Measurements from ENCODE around the gene BAG3. TPM values are rescaled to one million over a fixed set of nuclear protein-coding genes. Genes with fewer than 3 reads are reported as not detected.

The BAG3 gene
- total and polyA plus RNA-seq, 2 donors from 2014 or later: 42.0 to 54.9 TPM

DNA sequence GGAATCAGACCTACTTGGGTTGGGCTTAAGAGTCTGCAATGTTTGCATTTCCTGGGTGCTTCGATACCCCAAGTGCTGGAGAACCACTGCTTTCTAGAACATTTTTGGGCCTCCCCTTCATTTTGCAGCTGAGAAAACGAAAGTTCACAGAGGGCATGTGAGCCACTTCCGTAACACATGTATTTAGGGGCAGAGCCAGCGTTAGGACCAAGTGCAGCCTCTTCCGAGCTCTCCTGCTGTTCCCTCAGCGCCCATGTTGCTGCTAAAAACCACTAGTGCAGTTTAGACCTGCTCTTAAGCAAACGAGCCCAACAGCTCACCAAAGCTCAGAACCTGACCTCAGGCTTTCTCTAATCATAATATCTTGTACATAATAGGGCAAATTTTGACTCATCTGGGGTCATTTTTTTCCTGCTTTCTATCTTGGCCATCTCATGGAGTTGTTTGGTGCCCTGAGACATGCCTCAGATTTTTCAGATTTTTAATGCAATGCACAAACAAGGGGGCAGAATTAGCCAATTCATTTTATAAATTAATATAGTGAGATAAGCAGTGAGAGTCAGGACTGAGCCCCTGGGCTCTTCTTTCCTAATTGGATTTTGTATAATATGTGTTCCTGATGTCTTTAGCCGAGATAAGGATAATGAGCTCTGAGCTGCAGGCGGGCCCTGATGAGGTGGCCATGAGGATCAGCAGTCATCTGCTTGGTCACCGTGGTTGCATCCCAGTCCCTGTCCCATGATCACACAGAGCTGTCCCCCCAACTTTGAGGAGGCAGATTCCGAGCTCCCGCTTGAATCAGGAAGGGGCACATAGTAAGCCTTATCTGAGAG lies 12.9 kb downstream of the BAG3 start:
- TF ChIP-seq, protein P1, sequence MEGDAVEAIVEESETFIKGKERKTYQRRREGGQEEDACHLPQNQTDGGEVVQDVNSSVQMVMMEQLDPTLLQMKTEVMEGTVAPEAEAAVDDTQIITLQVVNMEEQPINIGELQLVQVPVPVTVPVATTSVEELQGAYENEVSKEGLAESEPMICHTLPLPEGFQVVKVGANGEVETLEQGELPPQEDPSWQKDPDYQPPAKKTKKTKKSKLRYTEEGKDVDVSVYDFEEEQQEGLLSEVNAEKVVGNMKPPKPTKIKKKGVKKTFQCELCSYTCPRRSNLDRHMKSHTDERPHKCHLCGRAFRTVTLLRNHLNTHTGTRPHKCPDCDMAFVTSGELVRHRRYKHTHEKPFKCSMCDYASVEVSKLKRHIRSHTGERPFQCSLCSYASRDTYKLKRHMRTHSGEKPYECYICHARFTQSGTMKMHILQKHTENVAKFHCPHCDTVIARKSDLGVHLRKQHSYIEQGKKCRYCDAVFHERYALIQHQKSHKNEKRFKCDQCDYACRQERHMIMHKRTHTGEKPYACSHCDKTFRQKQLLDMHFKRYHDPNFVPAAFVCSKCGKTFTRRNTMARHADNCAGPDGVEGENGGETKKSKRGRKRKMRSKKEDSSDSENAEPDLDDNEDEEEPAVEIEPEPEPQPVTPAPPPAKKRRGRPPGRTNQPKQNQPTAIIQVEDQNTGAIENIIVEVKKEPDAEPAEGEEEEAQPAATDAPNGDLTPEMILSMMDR (IDR thresholded peaks at IDR 0.05; ENCODE audit: borderline replicate concordance, extremely low read depth, insufficient read depth): no peak
- Histone ChIP-seq H3K27me3 (ENCODE audit: control insufficient read depth, insufficient read depth, low read length) (no peaks in the 10 kb centered on the region), H3K27ac (ENCODE audit: low read depth in 2 of 2, low read length in 2 of 2) (peak overlapping the region; percentile 53 to 71), H3K9me3 (ENCODE audit: control insufficient read depth in 2 of 3, insufficient read depth in 1 of 3, low read length in 3 of 3) (no peaks in the 10 kb centered on the region), H3K4me3 (ENCODE audit: low read length in 3 of 3) (peak overlapping the region in 1 of 3 donors; percentile 7), H3K36me3 (ENCODE audit: control insufficient read depth in 2 of 3, insufficient read depth in 3 of 3, low read length in 3 of 3) (no peaks in the 10 kb centered on the region), H3K9ac (ENCODE audit: low read length in 3 of 3) (no peak overlapping the region), H3K4me1 (ENCODE audit: control insufficient read depth in 2 of 3, insufficient read depth in 2 of 3, low read depth in 1 of 3, low read length in 3 of 3) (peaks cover 0 to 59% (median 46%) of the 10 kb centered on the region in 3 donors)
- intact Hi-C loops (cut with DNase I): no loop called here
- FAIRE-seq (no peak), DNase-seq (no peak)

DNA sequence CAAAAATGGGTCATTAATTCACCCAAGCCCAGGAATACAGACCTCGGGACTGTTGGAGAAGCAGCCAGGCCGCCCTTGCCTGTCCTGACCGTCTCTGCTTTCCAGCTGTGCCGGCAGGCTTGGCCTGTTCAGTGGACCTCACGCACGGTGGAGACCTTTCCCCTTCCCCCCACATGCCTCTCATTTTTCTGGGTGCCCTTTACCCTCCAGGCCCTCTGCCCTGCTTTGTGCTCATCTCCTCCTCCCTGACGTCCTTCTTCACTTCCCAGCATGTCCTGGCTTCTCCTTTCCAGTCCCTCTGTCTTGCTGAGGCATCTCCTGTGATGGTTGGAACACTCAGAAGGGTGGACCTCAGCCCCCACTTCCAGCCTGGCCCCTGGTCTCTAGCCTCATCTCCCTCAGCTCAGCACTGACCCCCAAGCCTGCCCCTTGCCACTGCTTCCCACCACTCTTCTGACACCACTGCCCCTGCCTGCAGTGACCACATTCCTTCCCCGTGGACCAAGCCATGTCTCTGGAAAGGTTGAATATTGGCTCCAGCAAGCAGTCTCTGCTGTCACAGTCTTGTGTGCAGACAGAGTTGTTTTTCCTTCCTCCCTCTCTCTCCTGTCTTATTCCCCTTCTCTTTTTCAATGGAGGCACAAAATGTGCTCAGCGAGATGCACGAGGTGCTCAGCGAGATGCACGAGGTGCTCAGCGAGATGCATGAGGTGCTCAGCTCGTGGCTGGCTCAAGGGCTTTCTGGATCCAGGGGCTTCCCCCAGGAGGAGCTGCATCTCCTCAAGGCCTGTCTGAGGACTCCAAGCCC lies 14.9 kb downstream of the BAG3 start:
- TF ChIP-seq, protein P1 (IDR thresholded peaks at IDR 0.05; ENCODE audit: borderline replicate concordance, extremely low read depth, insufficient read depth): no peak
- intact Hi-C loops (cut with DNase I): no loop called here
- Histone ChIP-seq H3K27me3 (ENCODE audit: control insufficient read depth, insufficient read depth, low read length) (no peaks in the 10 kb centered on the region), H3K9ac (ENCODE audit: low read length in 3 of 3) (peak overlapping the region in 1 of 3 donors; percentile 42), H3K36me3 (ENCODE audit: control insufficient read depth in 2 of 3, insufficient read depth in 3 of 3, low read length in 3 of 3) (peaks cover 3 to 10% (median 7%) of the 10 kb centered on the region in 3 donors), H3K4me3 (ENCODE audit: low read length in 3 of 3) (no peak overlapping the region), H3K27ac (ENCODE audit: low read depth in 2 of 2, low read length in 2 of 2) (peak overlapping the region; percentile 21 to 88), H3K9me3 (ENCODE audit: control insufficient read depth in 2 of 3, insufficient read depth in 1 of 3, low read length in 3 of 3) (no peaks in the 10 kb centered on the region), H3K4me1 (ENCODE audit: control insufficient read depth in 2 of 3, insufficient read depth in 2 of 3, low read depth in 1 of 3, low read length in 3 of 3) (peaks cover 0 to 49% (median 48%) of the 10 kb centered on the region in 3 donors)
- DNase-seq (peak in 3 of 5 donors; percentile 53 to 68 (median 61)), FAIRE-seq (no peak)

DNA sequence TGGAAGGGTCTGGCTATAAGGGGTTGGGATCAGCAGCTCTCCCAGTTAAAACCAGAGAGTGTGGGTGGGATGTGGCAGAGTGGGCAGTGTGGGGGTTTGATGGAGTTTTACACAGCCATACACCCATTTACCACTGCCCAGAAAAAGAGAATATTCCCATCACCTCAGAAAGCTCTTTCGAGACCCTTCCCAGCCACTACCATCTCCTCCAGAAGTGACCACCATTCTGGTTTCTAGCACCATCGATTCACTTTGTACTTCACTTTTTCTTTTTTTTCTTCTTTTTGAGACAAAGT lies 15.5 kb downstream of the BAG3 start:
- H3K9ac ChIP-seq (ENCODE audit: low read length in 3 of 3): peak overlapping the region in 1 of 3 donors; percentile 42
- no peak for DNase-seq
- H3K4me1 ChIP-seq (ENCODE audit: control insufficient read depth in 2 of 3, insufficient read depth in 2 of 3, low read depth in 1 of 3, low read length in 3 of 3): peaks cover 0 to 48% (median 46%) of the 10 kb centered on the region in 3 donors
- no peak overlapping the region for H3K4me3 ChIP-seq (ENCODE audit: low read length in 3 of 3)
- peak overlapping the region; percentile 21 to 88 for H3K27ac ChIP-seq (ENCODE audit: low read depth in 2 of 2, low read length in 2 of 2)
- no peak for FAIRE-seq
- peaks cover 3 to 15% (median 11%) of the 10 kb centered on the region in 3 donors for H3K36me3 ChIP-seq (ENCODE audit: control insufficient read depth in 2 of 3, insufficient read depth in 3 of 3, low read length in 3 of 3)
- H3K9me3 ChIP-seq (ENCODE audit: control insufficient read depth in 2 of 3, insufficient read depth in 1 of 3, low read length in 3 of 3): no peaks in the 10 kb centered on the region
- H3K27me3 ChIP-seq (ENCODE audit: control insufficient read depth, insufficient read depth, low read length): no peaks in the 10 kb centered on the region
- TF ChIP-seq, protein P1 (IDR thresholded peaks at IDR 0.05; ENCODE audit: borderline replicate concordance, extremely low read depth, insufficient read depth): no peak
- intact Hi-C loops (cut with DNase I): no loop called here

Measured in kidney (tissue), 14 donors.